ENCODE results near the gene DHRSX. TPM values are rescaled to one million over a fixed set of nuclear protein-coding genes. Genes with fewer than 3 reads are reported as not detected.
"Not testable (repeated sequence)": the region's sequence is repeated elsewhere in the genome, so short reads cannot be mapped to it uniquely, and the experiment has no call there.

DHRSX gene
- polyA plus RNA-seq, 2 donors: 2.5 to 5.9 TPM

GRCh38 chrX:2384486-2384885, 116.3 kb downstream of the DHRSX start:
- H3K4me1 ChIP-seq (ENCODE audit: control insufficient read depth in 2 of 2, insufficient read depth in 2 of 2, low read length in 1 of 2): no peaks in the 10 kb centered on the region
- H3K36me3 ChIP-seq (ENCODE audit: control insufficient read depth in 2 of 2, insufficient read depth in 2 of 2, low read length in 1 of 2): no peaks in the 10 kb centered on the region
- 84 to 85% methylated on average over 4 of the region's 4 CpGs for WGBS, 2 donors
- H3K9me3 ChIP-seq (ENCODE audit: control insufficient read depth in 2 of 2, insufficient read depth in 1 of 2, low read depth in 1 of 2, low read length in 1 of 2): no peaks in the 10 kb centered on the region
- H3K4me3 ChIP-seq (ENCODE audit: low read depth in 1 of 2, low read length in 2 of 2): no peak overlapping the region
- no peaks in the 10 kb centered on the region for H3K27me3 ChIP-seq (ENCODE audit: control insufficient read depth in 1 of 2, insufficient read depth in 2 of 2, low read length in 2 of 2)
- no peak overlapping the region for H3K27ac ChIP-seq (ENCODE audit: low read depth in 2 of 2, low read length in 1 of 2)

GRCh38 chrX:2383735-2384134, 117.0 kb downstream of the DHRSX start:
- H3K36me3 ChIP-seq (ENCODE audit: control insufficient read depth in 2 of 2, insufficient read depth in 2 of 2, low read length in 1 of 2): no peaks in the 10 kb centered on the region
- no peaks in the 10 kb centered on the region for H3K9me3 ChIP-seq (ENCODE audit: control insufficient read depth in 2 of 2, insufficient read depth in 1 of 2, low read depth in 1 of 2, low read length in 1 of 2)
- no peaks in the 10 kb centered on the region for H3K4me1 ChIP-seq (ENCODE audit: control insufficient read depth in 2 of 2, insufficient read depth in 2 of 2, low read length in 1 of 2)
- WGBS, 2 donors: 63 to 67% methylated on average over 3 of the region's 3 CpGs
- no peak overlapping the region for H3K4me3 ChIP-seq (ENCODE audit: low read depth in 1 of 2, low read length in 2 of 2)
- no peaks in the 10 kb centered on the region for H3K27me3 ChIP-seq (ENCODE audit: control insufficient read depth in 1 of 2, insufficient read depth in 2 of 2, low read length in 2 of 2)
- no peak overlapping the region for H3K27ac ChIP-seq (ENCODE audit: low read depth in 2 of 2, low read length in 1 of 2)

DNA sequence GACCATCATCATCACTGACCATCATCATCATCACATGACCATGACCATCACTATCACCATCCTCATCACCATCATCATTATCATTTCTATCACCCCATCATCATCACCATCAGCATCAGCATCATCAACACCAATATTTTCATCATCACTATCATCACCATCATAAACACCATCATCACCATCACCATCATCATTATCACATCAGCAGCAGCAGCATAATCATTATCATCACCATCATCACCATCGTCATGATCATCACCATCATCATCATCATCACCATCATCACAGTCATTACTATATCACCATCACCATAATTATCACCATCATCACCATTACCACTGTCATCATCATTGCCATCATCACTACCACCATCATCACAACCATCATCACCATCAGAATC, 117.6 kb downstream of the DHRSX start:
- Histone ChIP-seq H3K36me3 (ENCODE audit: control insufficient read depth in 2 of 2, insufficient read depth in 2 of 2, low read length in 1 of 2) (no peaks in the 10 kb centered on the region), H3K9me3 (ENCODE audit: control insufficient read depth in 2 of 2, insufficient read depth in 1 of 2, low read depth in 1 of 2, low read length in 1 of 2) (no peaks in the 10 kb centered on the region), H3K4me3 (ENCODE audit: low read depth in 1 of 2, low read length in 2 of 2) (no peak overlapping the region), H3K27me3 (ENCODE audit: control insufficient read depth in 1 of 2, insufficient read depth in 2 of 2, low read length in 2 of 2) (no peaks in the 10 kb centered on the region), H3K4me1 (ENCODE audit: control insufficient read depth in 2 of 2, insufficient read depth in 2 of 2, low read length in 1 of 2) (no peaks in the 10 kb centered on the region), H3K27ac (ENCODE audit: low read depth in 2 of 2, low read length in 1 of 2) (no peak overlapping the region)
- 95 to 100% methylated on average over 1 of the region's 1 CpG for WGBS, 2 donors

GRCh38 chrX:2382433-2383048, 118.2 kb downstream of the DHRSX start:
- H3K36me3 ChIP-seq (ENCODE audit: control insufficient read depth in 2 of 2, insufficient read depth in 2 of 2, low read length in 1 of 2); H3K9me3 ChIP-seq (ENCODE audit: control insufficient read depth in 2 of 2, insufficient read depth in 1 of 2, low read depth in 1 of 2, low read length in 1 of 2); H3K27ac ChIP-seq (ENCODE audit: low read depth in 2 of 2, low read length in 1 of 2); H3K4me1 ChIP-seq (ENCODE audit: control insufficient read depth in 2 of 2, insufficient read depth in 2 of 2, low read length in 1 of 2); H3K4me3 ChIP-seq (ENCODE audit: low read depth in 1 of 2, low read length in 2 of 2); H3K27me3 ChIP-seq (ENCODE audit: control insufficient read depth in 1 of 2, insufficient read depth in 2 of 2, low read length in 2 of 2): not testable (repeated sequence)
- 94 to 96% methylated on average over 3 of the region's 3 CpGs for WGBS, 2 donors

- Histone ChIP-seq H3K4me1 (ENCODE audit: control insufficient read depth in 2 of 2, insufficient read depth in 2 of 2, low read length in 1 of 2) (no peaks in the 10 kb centered on the region), H3K27me3 (ENCODE audit: control insufficient read depth in 1 of 2, insufficient read depth in 2 of 2, low read length in 2 of 2) (no peaks in the 10 kb centered on the region), H3K4me3 (ENCODE audit: low read depth in 1 of 2, low read length in 2 of 2) (no peak overlapping the region), H3K27ac (ENCODE audit: low read depth in 2 of 2, low read length in 1 of 2) (no peak overlapping the region), H3K36me3 (ENCODE audit: control insufficient read depth in 2 of 2, insufficient read depth in 2 of 2, low read length in 1 of 2) (no peaks in the 10 kb centered on the region), H3K9me3 (ENCODE audit: control insufficient read depth in 2 of 2, insufficient read depth in 1 of 2, low read depth in 1 of 2, low read length in 1 of 2) (no peaks in the 10 kb centered on the region)
- 93 to 95% methylated on average over 6 of the region's 6 CpGs for WGBS, 2 donors
Measured at GRCh38 chrX:2376166-2376565, 124.6 kb downstream of the DHRSX start.

DNA sequence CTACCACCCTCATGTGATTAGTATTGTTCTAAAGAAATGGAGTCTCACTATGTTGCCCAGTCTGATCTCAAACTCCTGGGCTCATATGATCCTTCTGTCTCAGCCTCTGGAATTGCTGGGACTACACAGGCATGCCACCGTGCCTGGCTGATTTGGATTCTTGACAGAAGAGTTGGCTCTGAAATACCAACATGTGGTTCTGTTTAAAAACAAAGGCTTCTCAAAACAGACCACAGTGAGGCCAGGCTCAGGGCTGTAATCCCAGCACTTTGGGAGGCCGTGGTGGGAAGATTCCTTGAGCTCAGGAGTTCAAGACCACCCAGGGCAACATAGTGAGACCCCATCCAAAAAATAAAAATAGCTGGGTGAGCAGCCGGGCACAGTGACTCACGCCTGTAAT, 126.7 kb downstream of the DHRSX start:
- Histone ChIP-seq H3K4me1 (ENCODE audit: control insufficient read depth in 2 of 2, insufficient read depth in 2 of 2, low read length in 1 of 2) (no peaks in the 10 kb centered on the region), H3K27me3 (ENCODE audit: control insufficient read depth in 1 of 2, insufficient read depth in 2 of 2, low read length in 2 of 2) (no peaks in the 10 kb centered on the region), H3K4me3 (ENCODE audit: low read depth in 1 of 2, low read length in 2 of 2) (no peak overlapping the region), H3K27ac (ENCODE audit: low read depth in 2 of 2, low read length in 1 of 2) (no peak overlapping the region), H3K36me3 (ENCODE audit: control insufficient read depth in 2 of 2, insufficient read depth in 2 of 2, low read length in 1 of 2) (no peaks in the 10 kb centered on the region), H3K9me3 (ENCODE audit: control insufficient read depth in 2 of 2, insufficient read depth in 1 of 2, low read depth in 1 of 2, low read length in 1 of 2) (no peaks in the 10 kb centered on the region)
- WGBS, 2 donors: 74 to 75% methylated on average over 4 of the region's 4 CpGs

DNA sequence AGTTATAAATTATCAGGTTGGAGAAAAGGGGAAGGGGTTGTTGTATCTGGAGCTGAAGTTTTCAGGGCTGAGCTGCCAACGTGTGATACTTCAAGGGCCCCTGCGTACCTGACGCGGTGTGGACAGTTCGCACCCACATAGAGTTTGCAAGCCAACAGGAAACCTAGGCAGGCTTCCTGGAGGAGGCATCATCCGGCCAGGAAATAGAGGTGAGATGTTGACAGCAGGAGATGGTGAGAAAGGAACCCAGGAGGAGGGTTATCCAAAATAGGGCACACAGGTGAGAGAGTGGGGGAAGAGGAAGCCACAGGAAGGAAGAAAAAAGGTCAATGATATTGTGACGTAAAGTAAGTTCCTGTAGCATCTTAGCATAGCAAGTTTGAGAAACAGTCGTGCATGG, 127.2 kb downstream of the DHRSX start:
- Histone ChIP-seq H3K4me3 (ENCODE audit: low read depth in 1 of 2, low read length in 2 of 2) (no peak overlapping the region), H3K4me1 (ENCODE audit: control insufficient read depth in 2 of 2, insufficient read depth in 2 of 2, low read length in 1 of 2) (no peaks in the 10 kb centered on the region), H3K36me3 (ENCODE audit: control insufficient read depth in 2 of 2, insufficient read depth in 2 of 2, low read length in 1 of 2) (no peaks in the 10 kb centered on the region), H3K27ac (ENCODE audit: low read depth in 2 of 2, low read length in 1 of 2) (no peak overlapping the region), H3K9me3 (ENCODE audit: control insufficient read depth in 2 of 2, insufficient read depth in 1 of 2, low read depth in 1 of 2, low read length in 1 of 2) (no peaks in the 10 kb centered on the region), H3K27me3 (ENCODE audit: control insufficient read depth in 1 of 2, insufficient read depth in 2 of 2, low read length in 2 of 2) (no peaks in the 10 kb centered on the region)
- 86 to 88% methylated on average over 8 of the region's 8 CpGs for WGBS, 2 donors

- Histone ChIP-seq H3K27me3 (ENCODE audit: control insufficient read depth in 1 of 2, insufficient read depth in 2 of 2, low read length in 2 of 2) (no peaks in the 10 kb centered on the region), H3K4me1 (ENCODE audit: control insufficient read depth in 2 of 2, insufficient read depth in 2 of 2, low read length in 1 of 2) (no peaks in the 10 kb centered on the region), H3K9me3 (ENCODE audit: control insufficient read depth in 2 of 2, insufficient read depth in 1 of 2, low read depth in 1 of 2, low read length in 1 of 2) (no peaks in the 10 kb centered on the region), H3K36me3 (ENCODE audit: control insufficient read depth in 2 of 2, insufficient read depth in 2 of 2, low read length in 1 of 2) (no peaks in the 10 kb centered on the region), H3K27ac (ENCODE audit: low read depth in 2 of 2, low read length in 1 of 2) (no peak overlapping the region), H3K4me3 (ENCODE audit: low read depth in 1 of 2, low read length in 2 of 2) (no peak overlapping the region)
- WGBS, 2 donors: 83 to 85% methylated on average over 20 of the region's 20 CpGs
Measured at GRCh38 chrX:2371026-2371711, 129.6 kb downstream of the DHRSX start.

GRCh38 chrX:2370456-2370855, 130.3 kb downstream of the DHRSX start:
- 91 to 94% methylated on average over 8 of the region's 8 CpGs for WGBS, 2 donors
- Histone ChIP-seq H3K27ac (ENCODE audit: low read depth in 2 of 2, low read length in 1 of 2) (no peak overlapping the region), H3K27me3 (ENCODE audit: control insufficient read depth in 1 of 2, insufficient read depth in 2 of 2, low read length in 2 of 2) (no peaks in the 10 kb centered on the region), H3K9me3 (ENCODE audit: control insufficient read depth in 2 of 2, insufficient read depth in 1 of 2, low read depth in 1 of 2, low read length in 1 of 2) (no peaks in the 10 kb centered on the region), H3K4me3 (ENCODE audit: low read depth in 1 of 2, low read length in 2 of 2) (no peak overlapping the region), H3K4me1 (ENCODE audit: control insufficient read depth in 2 of 2, insufficient read depth in 2 of 2, low read length in 1 of 2) (no peaks in the 10 kb centered on the region), H3K36me3 (ENCODE audit: control insufficient read depth in 2 of 2, insufficient read depth in 2 of 2, low read length in 1 of 2) (no peaks in the 10 kb centered on the region)

DNA sequence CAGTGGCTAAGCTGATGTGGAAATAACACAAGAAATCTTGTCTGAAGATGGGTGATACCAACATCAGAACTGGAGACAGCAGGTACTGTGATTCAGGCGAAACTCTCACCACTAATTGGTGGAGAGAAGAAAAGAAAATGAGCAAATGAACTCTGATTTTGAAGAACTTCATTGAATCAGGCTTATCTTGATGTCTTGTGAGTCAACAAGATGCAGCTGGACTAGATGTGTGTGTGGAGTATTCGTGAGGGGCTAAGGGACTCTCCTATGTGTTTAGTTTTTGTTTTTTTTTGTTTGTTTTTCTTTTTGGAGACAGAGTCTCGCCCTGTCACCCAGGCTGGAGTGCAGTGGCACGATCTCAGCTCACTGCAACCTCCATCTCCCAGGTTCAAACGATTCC, 131.6 kb downstream of the DHRSX start:
- no peaks in the 10 kb centered on the region for H3K9me3 ChIP-seq (ENCODE audit: control insufficient read depth in 2 of 2, insufficient read depth in 1 of 2, low read depth in 1 of 2, low read length in 1 of 2)
- 88% methylated on average over 5 of the region's 5 CpGs for WGBS, 2 donors
- H3K4me1 ChIP-seq (ENCODE audit: control insufficient read depth in 2 of 2, insufficient read depth in 2 of 2, low read length in 1 of 2): no peaks in the 10 kb centered on the region
- H3K4me3 ChIP-seq (ENCODE audit: low read depth in 1 of 2, low read length in 2 of 2): no peak overlapping the region
- no peak overlapping the region for H3K27ac ChIP-seq (ENCODE audit: low read depth in 2 of 2, low read length in 1 of 2)
- H3K36me3 ChIP-seq (ENCODE audit: control insufficient read depth in 2 of 2, insufficient read depth in 2 of 2, low read length in 1 of 2): no peaks in the 10 kb centered on the region
- H3K27me3 ChIP-seq (ENCODE audit: control insufficient read depth in 1 of 2, insufficient read depth in 2 of 2, low read length in 2 of 2): no peaks in the 10 kb centered on the region
